Activated CD4-positive, alpha-beta T cell treated with anti-CD3 and anti-CD28 coated beads, Interleukin-2, amount 50 U/mL, for 16 hours (primary cell): Measurements from ENCODE around the gene ATF6B.

ENCODE experiments used
- DNase-seq: peaks from one replicate; pipeline ENCODE4 v3.0.0-alpha.2; 2020

ATF6B gene

GRCh38 chr6:32127717-32128592 lies at the start of gene ATF6B:
ATF6B (minus strand) TSS chr6:32128246; CDS start chr6:32128207, 39 bp downstream.
- peak; percentile 99 for DNase-seq

- DNase-seq, result peak; percentile 56
These were observed 49.2 kb upstream of the ATF6B start for GRCh38 chr6:32177183-32177787.

GRCh38 chr6:32176476-32177182 lies 48.6 kb upstream of the ATF6B start:
- DNase-seq, result no peak

GRCh38 chr6:32175711-32176475 lies 47.8 kb upstream of the ATF6B start, which contains the start of gene AGPAT1:
AGPAT1 (minus strand) TSS chr6:32176084; CDS start chr6:32171496, 4,588 bp downstream.
- peak; percentile 98 for DNase-seq

GRCh38 chr6:32175322-32175710 lies 47.3 kb upstream of the ATF6B start:
- no peak for DNase-seq

GRCh38 chr6:32174416-32174815 lies 46.4 kb upstream of the ATF6B start:
- DNase-seq, result no peak

GRCh38 chr6:32173051-32173727 lies 45.1 kb upstream of the ATF6B start:
- no peak for DNase-seq

- no peak for DNase-seq
These were observed 43.2 kb upstream of the ATF6B start for GRCh38 chr6:32171234-32171633.

- no peak for DNase-seq
These were observed 42.2 kb upstream of the ATF6B start for GRCh38 chr6:32170294-32170693.

GRCh38 chr6:32168807-32169591 lies 41.0 kb upstream of the ATF6B start:
- no peak for DNase-seq

- DNase-seq, result no peak
These were observed 40.3 kb upstream of the ATF6B start for GRCh38 chr6:32168350-32168749.

- no peak for DNase-seq
These were observed 39.8 kb upstream of the ATF6B start for GRCh38 chr6:32167761-32168262.

GRCh38 chr6:32167154-32167760 lies 39.2 kb upstream of the ATF6B start:
- no peak for DNase-seq

- DNase-seq, result no peak
These were observed 38.5 kb upstream of the ATF6B start for GRCh38 chr6:32166411-32167061.

GRCh38 chr6:32164295-32164694 lies 36.2 kb upstream of the ATF6B start, which contains the start of gene EGFL8:
EGFL8 (plus strand) TSS chr6:32164595; CDS start chr6:32166166, 1,571 bp downstream.
- no peak for DNase-seq

GRCh38 chr6:32163559-32164258 lies 35.7 kb upstream of the ATF6B start:
- no peak for DNase-seq

- DNase-seq, result no peak
These were observed 30.0 kb upstream of the ATF6B start for GRCh38 chr6:32158052-32158451.

GRCh38 chr6:32156891-32157290 lies 28.8 kb upstream of the ATF6B start:
- DNase-seq, result no peak

- peak; percentile 62 for DNase-seq
These were observed 26.6 kb upstream of the ATF6B start for GRCh38 chr6:32154514-32155161.
